ENCODE results near the gene SLX4IP. TPM values are rescaled to one million over a fixed set of nuclear protein-coding genes. Genes with fewer than 3 reads are reported as not detected.

The SLX4IP gene
- total and polyA plus RNA-seq, 2 of the 13 experiments (the other 11 are each of a cell fraction or from before 2014, with no cell fraction given): 3.6 to 7.3 TPM

DNA sequence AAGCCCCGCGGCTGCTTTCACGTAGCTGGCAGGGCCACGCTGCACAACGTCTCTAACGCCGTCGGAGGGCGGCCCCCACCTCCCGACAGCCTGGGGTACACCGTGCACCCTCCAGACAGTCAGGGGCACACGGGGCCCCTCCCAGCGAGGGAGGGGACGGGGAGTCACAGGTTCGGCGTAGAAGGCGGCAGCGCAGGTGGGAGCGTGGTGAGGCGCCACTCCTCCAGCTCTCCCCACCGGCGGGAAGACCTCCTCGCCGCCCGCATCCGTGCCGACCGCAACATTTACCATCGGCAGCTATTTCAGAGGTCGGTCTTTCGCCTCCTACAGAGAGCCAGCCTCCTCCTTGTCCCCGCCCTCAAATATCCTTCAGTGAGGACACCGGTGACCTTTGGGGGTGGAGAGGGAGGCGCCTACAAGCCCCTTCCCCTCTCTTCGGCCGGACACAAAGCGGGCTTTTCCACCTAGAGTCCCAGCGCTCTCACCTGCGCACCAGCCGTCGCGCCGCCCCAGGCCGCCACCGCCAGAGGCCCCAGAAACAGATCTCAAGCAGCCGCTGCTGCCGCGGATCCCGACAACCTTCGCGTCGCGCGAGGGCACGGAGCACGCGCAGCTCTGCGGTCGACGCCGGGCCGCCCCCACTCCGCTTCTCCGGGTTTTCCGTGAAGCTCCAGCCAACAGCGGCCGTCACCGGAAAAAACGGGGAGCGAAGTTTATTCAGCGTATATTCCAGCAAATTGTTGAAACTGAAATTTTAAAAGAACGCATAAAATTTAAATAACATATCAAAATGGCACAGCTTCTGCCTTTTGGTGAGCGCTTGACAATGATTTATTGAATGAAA lies 1.3 kb upstream of the SLX4IP start, which contains the start of gene MKKS (continued):
- peak; percentile 93 for TF ChIP-seq GABPB1 (CRISPR knock-in tag; IDR thresholded peaks at IDR 0.05)
- no peak for TF ChIP-seq ZNF558 (CRISPR knock-in tag; IDR thresholded peaks at IDR 0.05; ENCODE audit: borderline replicate concordance)
- TF ChIP-seq, protein P1, sequence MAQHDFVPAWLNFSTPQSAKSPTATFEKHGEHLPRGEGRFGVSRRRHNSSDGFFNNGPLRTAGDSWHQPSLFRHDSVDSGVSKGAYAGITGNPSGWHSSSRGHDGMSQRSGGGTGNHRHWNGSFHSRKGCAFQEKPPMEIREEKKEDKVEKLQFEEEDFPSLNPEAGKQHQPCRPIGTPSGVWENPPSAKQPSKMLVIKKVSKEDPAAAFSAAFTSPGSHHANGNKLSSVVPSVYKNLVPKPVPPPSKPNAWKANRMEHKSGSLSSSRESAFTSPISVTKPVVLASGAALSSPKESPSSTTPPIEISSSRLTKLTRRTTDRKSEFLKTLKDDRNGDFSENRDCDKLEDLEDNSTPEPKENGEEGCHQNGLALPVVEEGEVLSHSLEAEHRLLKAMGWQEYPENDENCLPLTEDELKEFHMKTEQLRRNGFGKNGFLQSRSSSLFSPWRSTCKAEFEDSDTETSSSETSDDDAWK (CRISPR knock-in tag; IDR thresholded peaks at IDR 0.05): no peak
- peak; percentile 96 for TF ChIP-seq ARNT2 (CRISPR knock-in tag; IDR thresholded peaks at IDR 0.05; ENCODE audit: low read depth)
- TF ChIP-seq KLF9 (CRISPR knock-in tag; IDR thresholded peaks at IDR 0.05; ENCODE audit: low read depth): no peak
- TF ChIP-seq, protein P2, sequence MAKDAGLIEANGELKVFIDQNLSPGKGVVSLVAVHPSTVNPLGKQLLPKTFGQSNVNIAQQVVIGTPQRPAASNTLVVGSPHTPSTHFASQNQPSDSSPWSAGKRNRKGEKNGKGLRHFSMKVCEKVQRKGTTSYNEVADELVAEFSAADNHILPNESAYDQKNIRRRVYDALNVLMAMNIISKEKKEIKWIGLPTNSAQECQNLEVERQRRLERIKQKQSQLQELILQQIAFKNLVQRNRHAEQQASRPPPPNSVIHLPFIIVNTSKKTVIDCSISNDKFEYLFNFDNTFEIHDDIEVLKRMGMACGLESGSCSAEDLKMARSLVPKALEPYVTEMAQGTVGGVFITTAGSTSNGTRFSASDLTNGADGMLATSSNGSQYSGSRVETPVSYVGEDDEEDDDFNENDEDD (CRISPR knock-in tag; IDR thresholded peaks at IDR 0.05; ENCODE audit: borderline replicate concordance): peak; percentile 93
- peak; percentile 35; the same call in 1 of the 2 replicates for TF ChIP-seq NR2F2 (IDR thresholded peaks at IDR 0.05; ENCODE audit: borderline replicate concordance, low read depth)
- no peak for TF ChIP-seq NCOA2 (CRISPR knock-in tag; IDR thresholded peaks at IDR 0.05)
- peak; percentile 93; the same call in 1 of the 2 replicates for TF ChIP-seq ZSCAN20 (CRISPR knock-in tag; IDR thresholded peaks at IDR 0.05; ENCODE audit: borderline replicate concordance)
- no peak for TF ChIP-seq JARID2 (CRISPR knock-in tag; IDR thresholded peaks at IDR 0.05; ENCODE audit: insufficient replicate concordance)
- TF ChIP-seq SOX5 (CRISPR knock-in tag; IDR thresholded peaks at IDR 0.05; ENCODE audit: borderline replicate concordance): peak; percentile 43
- TF ChIP-seq DNMT3B (CRISPR knock-in tag; conservative IDR thresholded peaks at IDR 0.05): no peak
- TF ChIP-seq, protein P3, sequence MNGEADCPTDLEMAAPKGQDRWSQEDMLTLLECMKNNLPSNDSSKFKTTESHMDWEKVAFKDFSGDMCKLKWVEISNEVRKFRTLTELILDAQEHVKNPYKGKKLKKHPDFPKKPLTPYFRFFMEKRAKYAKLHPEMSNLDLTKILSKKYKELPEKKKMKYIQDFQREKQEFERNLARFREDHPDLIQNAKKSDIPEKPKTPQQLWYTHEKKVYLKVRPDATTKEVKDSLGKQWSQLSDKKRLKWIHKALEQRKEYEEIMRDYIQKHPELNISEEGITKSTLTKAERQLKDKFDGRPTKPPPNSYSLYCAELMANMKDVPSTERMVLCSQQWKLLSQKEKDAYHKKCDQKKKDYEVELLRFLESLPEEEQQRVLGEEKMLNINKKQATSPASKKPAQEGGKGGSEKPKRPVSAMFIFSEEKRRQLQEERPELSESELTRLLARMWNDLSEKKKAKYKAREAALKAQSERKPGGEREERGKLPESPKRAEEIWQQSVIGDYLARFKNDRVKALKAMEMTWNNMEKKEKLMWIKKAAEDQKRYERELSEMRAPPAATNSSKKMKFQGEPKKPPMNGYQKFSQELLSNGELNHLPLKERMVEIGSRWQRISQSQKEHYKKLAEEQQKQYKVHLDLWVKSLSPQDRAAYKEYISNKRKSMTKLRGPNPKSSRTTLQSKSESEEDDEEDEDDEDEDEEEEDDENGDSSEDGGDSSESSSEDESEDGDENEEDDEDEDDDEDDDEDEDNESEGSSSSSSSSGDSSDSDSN (CRISPR knock-in tag; IDR thresholded peaks at IDR 0.05): peak; percentile 74
- TF ChIP-seq RFXANK (CRISPR knock-in tag; IDR thresholded peaks at IDR 0.05): no peak; the same call in 1 of the 2 replicates
- peak; percentile 88 for TF ChIP-seq ZNF317 (CRISPR knock-in tag; IDR thresholded peaks at IDR 0.05)
- TF ChIP-seq MIER2 (CRISPR knock-in tag; IDR thresholded peaks at IDR 0.05): peak; percentile 81
- TF ChIP-seq SP2 (CRISPR knock-in tag; IDR thresholded peaks at IDR 0.05): peak; percentile 89
- TF ChIP-seq, protein P4, sequence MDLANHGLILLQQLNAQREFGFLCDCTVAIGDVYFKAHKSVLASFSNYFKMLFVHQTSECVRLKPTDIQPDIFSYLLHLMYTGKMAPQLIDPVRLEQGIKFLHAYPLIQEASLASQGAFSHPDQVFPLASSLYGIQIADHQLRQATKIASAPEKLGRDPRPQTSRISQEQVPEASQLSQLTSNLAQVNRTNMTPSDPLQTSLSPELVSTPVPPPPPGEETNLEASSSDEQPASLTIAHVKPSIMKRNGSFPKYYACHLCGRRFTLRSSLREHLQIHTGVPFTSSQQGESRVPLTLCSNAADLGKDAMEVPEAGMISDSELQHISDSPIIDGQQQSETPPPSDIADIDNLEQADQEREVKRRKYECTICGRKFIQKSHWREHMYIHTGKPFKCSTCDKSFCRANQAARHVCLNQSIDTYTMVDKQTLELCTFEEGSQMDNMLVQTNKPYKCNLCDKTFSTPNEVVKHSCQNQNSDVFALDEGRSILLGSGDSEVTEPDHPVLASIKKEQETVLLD (CRISPR knock-in tag; IDR thresholded peaks at IDR 0.05; ENCODE audit: low read depth): peak; percentile 83
- TF ChIP-seq ZNF550 (CRISPR knock-in tag; IDR thresholded peaks at IDR 0.05; ENCODE audit: borderline replicate concordance): peak; percentile 54; the same call in 1 of the 2 replicates
- no peak for TF ChIP-seq DNMT1 (CRISPR knock-in tag; IDR thresholded peaks at IDR 0.05)
- TF ChIP-seq GZF1 (CRISPR knock-in tag; IDR thresholded peaks at IDR 0.05): peak; percentile 82
- TF ChIP-seq, protein P5, sequence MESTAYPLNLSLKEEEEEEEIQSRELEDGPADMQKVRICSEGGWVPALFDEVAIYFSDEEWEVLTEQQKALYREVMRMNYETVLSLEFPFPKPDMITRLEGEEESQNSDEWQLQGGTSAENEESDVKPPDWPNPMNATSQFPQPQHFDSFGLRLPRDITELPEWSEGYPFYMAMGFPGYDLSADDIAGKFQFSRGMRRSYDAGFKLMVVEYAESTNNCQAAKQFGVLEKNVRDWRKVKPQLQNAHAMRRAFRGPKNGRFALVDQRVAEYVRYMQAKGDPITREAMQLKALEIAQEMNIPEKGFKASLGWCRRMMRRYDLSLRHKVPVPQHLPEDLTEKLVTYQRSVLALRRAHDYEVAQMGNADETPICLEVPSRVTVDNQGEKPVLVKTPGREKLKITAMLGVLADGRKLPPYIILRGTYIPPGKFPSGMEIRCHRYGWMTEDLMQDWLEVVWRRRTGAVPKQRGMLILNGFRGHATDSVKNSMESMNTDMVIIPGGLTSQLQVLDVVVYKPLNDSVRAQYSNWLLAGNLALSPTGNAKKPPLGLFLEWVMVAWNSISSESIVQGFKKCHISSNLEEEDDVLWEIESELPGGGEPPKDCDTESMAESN (CRISPR knock-in tag; conservative IDR thresholded peaks at IDR 0.05): peak; percentile 91
